Measurements from ENCODE around the gene ETFA. TPM values are rescaled to one million over a fixed set of nuclear protein-coding genes. Genes with fewer than 3 reads are reported as not detected.

ETFA gene
- total RNA-seq, 2 experiments from 2014 or later = 84.8 to 146 TPM

- BruUV-seq (replicated peaks) = no TSS peak
- peak; percentile 22 for DNase-seq (ENCODE audit: low spot score)
These were observed 25.9 kb downstream of the ETFA start for GRCh38 chr15:76285241-76285825.

GRCh38 chr15:76282465-76282864, 28.8 kb downstream of the ETFA start:
- H3K9me2 ChIP-seq (ENCODE audit: insufficient read depth, low read length) = no peaks in the 10 kb centered on the region
- no TSS peak for BruUV-seq (replicated peaks)
- peaks cover 3% of the 10 kb centered on the region for H3K4me1 ChIP-seq (ENCODE audit: insufficient read depth, low read length, poor library complexity, severe bottlenecking)
- no peak overlapping the region for H3K4me3 ChIP-seq (ENCODE audit: low read depth, low read length, poor library complexity, severe bottlenecking)
- H2AFZ ChIP-seq (ENCODE audit: low read length) = no peak overlapping the region
- H3K27ac ChIP-seq (ENCODE audit: low read depth, low read length, poor library complexity, severe bottlenecking) = no peak overlapping the region
- no peaks in the 10 kb centered on the region for H3K79me2 ChIP-seq (ENCODE audit: insufficient read depth, low read depth, low read length)
- intact Hi-C loops (cut with micrococcal nuclease; ENCODE audit: unreplicated experiment) = no loop called here
- H3K4me2 ChIP-seq (ENCODE audit: low read length) = no peak overlapping the region
- TF ChIP-seq CTCF (conservative IDR thresholded peaks at IDR 0.05; ENCODE audit: low read length) = no peak
- TF ChIP-seq EZH2phosphoT487 (IDR thresholded peaks at IDR 0.05; ENCODE audit: borderline replicate concordance, low read depth, low read length) = no peak
- H3K9me3 ChIP-seq (ENCODE audit: low read length) = no peaks in the 10 kb centered on the region
- POLR2A ChIA-PET = no interaction called here
- CTCF ChIA-PET (ENCODE audit: unreplicated experiment) = interaction anchor here (0.7 kb wide), 1 partner anchor 11 kb away, joined by 3 read pairs; no protein-coding TSS in a partner anchor
- no peaks in the 10 kb centered on the region for H4K20me1 ChIP-seq (ENCODE audit: insufficient read depth, low read length)
- H3K36me3 ChIP-seq (ENCODE audit: insufficient read depth, low read length) = peaks cover 87% of the 10 kb centered on the region
- DNase-seq (ENCODE audit: low spot score) = no peak

More at GRCh38 chr15:76285241-76285825, 25.9 kb downstream of the ETFA start:
- Histone ChIP-seq H3K4me2 (ENCODE audit: low read length) (no peak overlapping the region), H3K79me2 (ENCODE audit: insufficient read depth, low read depth, low read length) (no peaks in the 10 kb centered on the region), H3K4me3 (ENCODE audit: low read depth, low read length, poor library complexity, severe bottlenecking) (no peak overlapping the region), H2AFZ (ENCODE audit: low read length) (no peak overlapping the region), H3K9me3 (ENCODE audit: low read length) (no peaks in the 10 kb centered on the region), H3K27ac (ENCODE audit: low read depth, low read length, poor library complexity, severe bottlenecking) (no peak overlapping the region), H3K9me2 (ENCODE audit: insufficient read depth, low read length) (no peaks in the 10 kb centered on the region), H3K36me3 (ENCODE audit: insufficient read depth, low read length) (peaks cover 77% of the 10 kb centered on the region), H4K20me1 (ENCODE audit: insufficient read depth, low read length) (no peaks in the 10 kb centered on the region), H3K4me1 (ENCODE audit: insufficient read depth, low read length, poor library complexity, severe bottlenecking) (peaks cover 3% of the 10 kb centered on the region)
- ChIA-PET POLR2A (interaction anchor here (0.5 to 1.7 kb wide), 3 partner anchors 9 to 983 kb away, joined by 3 to 4 read pairs (median 3); no protein-coding TSS in a partner anchor), CTCF (ENCODE audit: unreplicated experiment) (no interaction called here)
- TF ChIP-seq EZH2phosphoT487 (IDR thresholded peaks at IDR 0.05; ENCODE audit: borderline replicate concordance, low read depth, low read length) (no peak), CTCF (conservative IDR thresholded peaks at IDR 0.05; ENCODE audit: low read length) (peak; percentile 72)
- intact Hi-C loops (cut with micrococcal nuclease; ENCODE audit: unreplicated experiment) = no loop called here

GRCh38 chr15:76278651-76279050, 32.6 kb downstream of the ETFA start:
- POLR2A ChIA-PET = interaction anchor here (0.7 kb wide), 1 partner anchor 13 kb away, joined by 5 read pairs; no protein-coding TSS in a partner anchor
- CTCF ChIA-PET (ENCODE audit: unreplicated experiment) = no interaction called here
- Histone ChIP-seq H3K9me2 (ENCODE audit: insufficient read depth, low read length) (no peaks in the 10 kb centered on the region), H3K4me1 (ENCODE audit: insufficient read depth, low read length, poor library complexity, severe bottlenecking) (no peaks in the 10 kb centered on the region), H3K4me3 (ENCODE audit: low read depth, low read length, poor library complexity, severe bottlenecking) (no peak overlapping the region), H4K20me1 (ENCODE audit: insufficient read depth, low read length) (no peaks in the 10 kb centered on the region), H3K4me2 (ENCODE audit: low read length) (no peak overlapping the region), H2AFZ (ENCODE audit: low read length) (no peak overlapping the region), H3K9me3 (ENCODE audit: low read length) (no peaks in the 10 kb centered on the region), H3K79me2 (ENCODE audit: insufficient read depth, low read depth, low read length) (no peaks in the 10 kb centered on the region), H3K27ac (ENCODE audit: low read depth, low read length, poor library complexity, severe bottlenecking) (no peak overlapping the region), H3K36me3 (ENCODE audit: insufficient read depth, low read length) (peaks cover 78% of the 10 kb centered on the region)
- DNase-seq (ENCODE audit: low spot score) = no peak
- BruUV-seq (replicated peaks) = no TSS peak
- TF ChIP-seq CTCF (conservative IDR thresholded peaks at IDR 0.05; ENCODE audit: low read length) = no peak
- TF ChIP-seq EZH2phosphoT487 (IDR thresholded peaks at IDR 0.05; ENCODE audit: borderline replicate concordance, low read depth, low read length) = no peak
- intact Hi-C loops (cut with micrococcal nuclease; ENCODE audit: unreplicated experiment) = no loop called here

All from OCI-LY7 (cell line).